ENCODE data around the gene GGT5.
"Not testable (repeated sequence)": the region's sequence is repeated elsewhere in the genome, so short reads cannot be mapped to it uniquely, and the experiment has no call there.

GRCh38 chr22:24210409-24210808 is 34.5 kb downstream of the GGT5 start:
- not testable (repeated sequence) for TF ChIP-seq POLR2A (IDR thresholded peaks at IDR 0.05; ENCODE audit: low read length); GATA1 (IDR thresholded peaks at IDR 0.05; ENCODE audit: low read depth, low read length)

All from erythroblast (primary cell).